B cell (primary cell): ENCODE results near the gene TBCD. TPM values are rescaled to one million over a fixed set of nuclear protein-coding genes. Genes with fewer than 3 reads are reported as not detected.

ENCODE experiments used
- ATAC-seq: fragments of 200-7000 bp; cut with Tn5 transposase; one replicate; pipeline ENCODE4 v1.10.0; 2021; ENCODE audit warnings: low read depth, mild to moderate bottlenecking, moderate number of reproducible peaks, moderate library complexity
- CTCF ChIA-PET: fragments of 350-600 bp; sonication (Branson Sonifier 250); formaldehyde crosslinking; loops from one replicate; lab custom pipeline; 2021; ENCODE audit warnings: antibody characterized with exemption, inconsistent platforms; lab: Charles Lee
- POLR2A ChIA-PET: fragments of 350-600 bp; sonication (Branson Sonifier 250); formaldehyde crosslinking; loops from one replicate; lab custom pipeline; 2021; ENCODE audit warnings: antibody characterized with exemption; lab: Charles Lee
- DNase-seq: peaks from one replicate; pipeline ENCODE4 v3.0.0; 2013
- H2AFZ ChIP-seq: 2 replicates; pipeline ENCODE4 v1.6.1; 2012; ENCODE audit warnings: mild to moderate bottlenecking, low read depth, low read length; ENCODE audit not compliant: insufficient read depth, poor library complexity, severe bottlenecking
- H3K27ac ChIP-seq, 2 donors: 1 replicate in 1 of 2; 2 replicates in 1 of 2; pipeline ENCODE4 v1.5.1; 2012 to 2013; ENCODE audit warnings: low read length in 2 of 2, mild to moderate bottlenecking in 2 of 2, moderate library complexity in 1 of 2
- H3K27me3 ChIP-seq, 4 experiments: fragments of 200-600 bp in 1 of 4; sonication (generic) in 1 of 4; replicated peaks in 1 of 4; 1 replicate in 2 of 4; 2 replicates in 2 of 4; pipeline versions ENCODE4 v1.6.1 to v1.7.0; 2013 to 2016; ENCODE audit warnings: low read length in 3 of 4, mild to moderate bottlenecking in 2 of 4, mixed read lengths in 1 of 4, moderate library complexity in 1 of 4; ENCODE audit not compliant: insufficient read depth in 4 of 4, control insufficient read depth in 3 of 4; ENCODE audit errors: control extremely low read depth in 1 of 4
- H3K36me3 ChIP-seq, 2 experiments: replicated peaks in 1 of 2; 1 replicate in 1 of 2; 2 replicates in 1 of 2; pipeline versions ENCODE4 v1.6.1 to v1.7.1; 2013; ENCODE audit warnings: low read length in 1 of 2; ENCODE audit not compliant: insufficient read depth in 2 of 2, control insufficient read depth in 1 of 2; ENCODE audit errors: control extremely low read depth in 1 of 2, extremely low read depth in 1 of 2
- H3K4me1 ChIP-seq, 2 donors: fragments of 200-600 bp in 1 of 2; sonication (generic) in 1 of 2; 1 replicate in 1 of 2; 2 replicates in 1 of 2; pipeline versions ENCODE4 v1.5.1 to v1.6.1; 2013 to 2017; ENCODE audit warnings: low read length in 2 of 2; ENCODE audit not compliant: control insufficient read depth in 2 of 2, insufficient read depth in 2 of 2
- H3K4me2 ChIP-seq: replicated peaks from 2 replicates; pipeline ENCODE3; 2012; ENCODE audit warnings: mild to moderate bottlenecking, low read depth, low read length; ENCODE audit not compliant: poor library complexity, severe bottlenecking
- H3K4me3 ChIP-seq, 5 experiments: fragments of 200-600 bp in 1 of 5; sonication (generic) in 1 of 5; 1 replicate in 3 of 5; 2 replicates in 2 of 5; pipeline versions ENCODE4 v1.5.1 to v1.7.0; 2011 to 2016; ENCODE audit warnings: low read length in 4 of 5, mild to moderate bottlenecking in 4 of 5, low read depth in 2 of 5, control low read depth in 1 of 5, moderate library complexity in 1 of 5; ENCODE audit not compliant: insufficient read depth in 1 of 5; ENCODE audit errors: control extremely low read depth in 1 of 5, extremely low read depth in 1 of 5
- H3K79me2 ChIP-seq: fragments of 200-600 bp; sonication (generic); one replicate; pipeline ENCODE4 v1.6.0; 2016; ENCODE audit warnings: low read length; ENCODE audit not compliant: control insufficient read depth, insufficient read depth
- H3K9ac ChIP-seq: fragments of 200-600 bp; sonication (generic); 2 replicates; pipeline ENCODE4 v1.6.1; 2017; ENCODE audit warnings: mild to moderate bottlenecking, low read length, moderate library complexity
- H3K9me3 ChIP-seq, 3 donors: one replicate each; pipeline versions ENCODE4 v1.6.1 to v1.7.1; 2013; ENCODE audit warnings: low read length in 2 of 3; ENCODE audit not compliant: control insufficient read depth in 2 of 3, insufficient read depth in 1 of 3; ENCODE audit errors: control extremely low read depth in 1 of 3
- H4K20me1 ChIP-seq: 2 replicates; pipeline ENCODE4 v1.6.0; 2012; ENCODE audit warnings: mild to moderate bottlenecking, low read length; ENCODE audit not compliant: insufficient read depth, control insufficient read depth, poor library complexity, severe bottlenecking
- H3K27ac Mint-ChIP-seq: one replicate; pipeline ENCODE4 v1.8.0; 2021; ENCODE audit warnings: mixed read lengths
- H3K27me3 Mint-ChIP-seq: one replicate; pipeline ENCODE4 v1.8.0; 2021; ENCODE audit warnings: mixed read lengths
- H3K4me1 Mint-ChIP-seq: one replicate; pipeline ENCODE4 v1.8.0; 2021; ENCODE audit warnings: mixed read lengths
- H3K4me3 Mint-ChIP-seq: one replicate; pipeline ENCODE4 v1.8.0; 2021; ENCODE audit warnings: mixed read lengths
- H3K9me3 Mint-ChIP-seq: one replicate; pipeline ENCODE4 v1.8.0; 2022; ENCODE audit warnings: mixed read lengths; ENCODE audit not compliant: insufficient read depth
- EZH2 ChIP-seq: IDR thresholded peaks from 2 replicates; pipeline ENCODE4 v1.6.1; 2012; ENCODE audit warnings: borderline replicate concordance, low read depth, mild to moderate bottlenecking, moderate library complexity, low read length; ENCODE audit not compliant: insufficient read depth, poor library complexity, severe bottlenecking
- WGBS: methylation state at CpG from one replicate; pipeline ENCODE4 v1.1.5; 2013; ENCODE audit warnings: missing lambda C conversion rate; ENCODE audit not compliant: insufficient coverage; 5-methylcytosine and 5-hydroxymethylcytosine counted together
- intact Hi-C: fragments of 100-400 bp; cut with micrococcal nuclease; formaldehyde crosslinking; loops from one replicate; pipeline ENCODE4 v1.10.0; 2022
- polyA plus RNA-seq: library from polyadenylated mRNA; depleted of rRNA; stranded (reverse); fragments of >200 nt; gene quantifications from 2 replicates; pipeline ENCODE4 v1.2.3, GENCODE V29; 2012
- total RNA-seq, 2 donors: library from RNA; stranded (reverse); fragments of 120-200 nt in 1 of 2; gene quantifications; 1 replicate in 1 of 2; 2 replicates in 1 of 2; pipeline versions ENCODE4 v1.2.3 to v1.2.4, GENCODE V29; 2013 to 2022
- TF ChIP-seq, protein P1 (sequence below): fragments of 200-600 bp; IDR thresholded peaks from one replicate; pipeline ENCODE4 v1.8.0; 2022; ENCODE audit warnings: antibody characterized with exemption, mild to moderate bottlenecking

Gene TBCD
- total and polyA plus RNA-seq, 2 donors (not counting 1 experiment from before 2014, with no cell fraction given), result 60.8 to 101 TPM

DNA sequence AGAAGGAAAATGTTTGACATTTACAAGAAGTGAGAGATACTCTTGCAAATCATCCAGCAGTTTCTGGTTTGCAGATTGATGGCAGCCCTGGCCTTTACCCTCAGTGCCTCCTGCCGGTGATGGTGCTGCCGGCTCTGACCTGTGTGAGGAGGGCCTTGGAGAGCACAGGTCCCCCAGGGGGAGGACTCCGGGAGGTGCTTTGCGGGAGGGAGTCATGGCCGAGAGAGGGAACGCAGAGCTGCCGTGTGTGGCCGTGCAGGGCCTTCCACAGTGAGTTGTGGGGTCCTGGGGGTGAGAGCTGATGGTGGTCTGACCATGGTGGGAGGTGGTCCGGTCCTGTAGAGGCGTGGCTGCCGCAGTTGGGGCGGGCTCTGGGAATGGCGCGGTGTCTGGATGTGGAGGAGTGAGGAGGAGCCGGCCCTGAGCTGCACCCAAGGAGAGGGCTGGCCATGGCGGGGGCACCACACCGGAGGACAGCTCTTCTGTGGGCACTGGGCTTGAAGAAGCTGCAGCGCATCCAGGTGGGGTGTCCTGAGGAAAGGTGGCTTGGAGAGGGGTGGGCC, 116.0 kb downstream of the TBCD start:
- DNase-seq (no peak), ATAC-seq (no peak)
- Histone ChIP-seq H3K4me3 (no peak overlapping the region), H3K27ac (no peak overlapping the region), H3K9me3 (peaks cover 0 to 14% (median 0%) of the 10 kb centered on the region in 3 donors), H3K79me2 (peaks cover 32% of the 10 kb centered on the region), H3K9ac (no peak overlapping the region), H3K27me3 (peaks cover 0 to 25% (median 0%) of the 10 kb centered on the region in 4 experiments), H3K36me3 (no peaks in the 10 kb centered on the region), H3K4me1 (peaks cover 78 to 80% of the 10 kb centered on the region in 2 donors), H4K20me1 (peaks cover 89% of the 10 kb centered on the region), H2AFZ (no peak overlapping the region), H3K4me2 (no peak overlapping the region)
- no peak overlapping the region for H3K4me3 Mint-ChIP-seq
- intact Hi-C loops, result no loop called here
- CTCF ChIA-PET, result no interaction called here
- POLR2A ChIA-PET, result no interaction called here
- TF ChIP-seq, protein P1, sequence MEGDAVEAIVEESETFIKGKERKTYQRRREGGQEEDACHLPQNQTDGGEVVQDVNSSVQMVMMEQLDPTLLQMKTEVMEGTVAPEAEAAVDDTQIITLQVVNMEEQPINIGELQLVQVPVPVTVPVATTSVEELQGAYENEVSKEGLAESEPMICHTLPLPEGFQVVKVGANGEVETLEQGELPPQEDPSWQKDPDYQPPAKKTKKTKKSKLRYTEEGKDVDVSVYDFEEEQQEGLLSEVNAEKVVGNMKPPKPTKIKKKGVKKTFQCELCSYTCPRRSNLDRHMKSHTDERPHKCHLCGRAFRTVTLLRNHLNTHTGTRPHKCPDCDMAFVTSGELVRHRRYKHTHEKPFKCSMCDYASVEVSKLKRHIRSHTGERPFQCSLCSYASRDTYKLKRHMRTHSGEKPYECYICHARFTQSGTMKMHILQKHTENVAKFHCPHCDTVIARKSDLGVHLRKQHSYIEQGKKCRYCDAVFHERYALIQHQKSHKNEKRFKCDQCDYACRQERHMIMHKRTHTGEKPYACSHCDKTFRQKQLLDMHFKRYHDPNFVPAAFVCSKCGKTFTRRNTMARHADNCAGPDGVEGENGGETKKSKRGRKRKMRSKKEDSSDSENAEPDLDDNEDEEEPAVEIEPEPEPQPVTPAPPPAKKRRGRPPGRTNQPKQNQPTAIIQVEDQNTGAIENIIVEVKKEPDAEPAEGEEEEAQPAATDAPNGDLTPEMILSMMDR, result no peak
- no peak for TF ChIP-seq EZH2
- H3K9me3 Mint-ChIP-seq, result no peaks in the 10 kb centered on the region
- H3K4me1 Mint-ChIP-seq, result peaks cover 79% of the 10 kb centered on the region
- H3K27me3 Mint-ChIP-seq, result peaks cover 8% of the 10 kb centered on the region
- H3K27ac Mint-ChIP-seq, result peak overlapping the region; percentile 26
- 97% methylated on average over 16 of the region's 18 CpGs for WGBS

DNA sequence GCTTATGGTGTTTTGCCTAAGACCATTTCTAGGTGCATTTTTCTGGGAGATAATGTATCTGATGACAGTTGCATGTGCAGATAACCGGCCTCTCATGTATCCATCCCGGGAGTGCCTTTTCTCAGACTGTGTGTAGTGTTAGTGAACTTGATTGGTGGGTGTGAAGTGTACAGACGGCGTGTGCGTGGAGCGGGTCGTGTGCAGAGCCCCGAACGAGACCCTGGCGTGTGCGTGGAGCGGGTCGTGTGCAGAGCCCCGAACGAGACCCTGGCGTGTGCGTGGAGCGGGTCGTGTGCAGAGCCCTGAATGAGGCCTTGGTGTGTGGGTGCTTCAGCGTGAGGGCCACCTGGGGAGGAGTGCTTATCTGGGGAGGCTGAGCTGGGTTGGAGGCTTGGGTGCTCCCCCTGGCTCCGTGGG, 116.9 kb downstream of the TBCD start:
- Histone ChIP-seq H3K9me3 (peaks cover 0 to 14% (median 0%) of the 10 kb centered on the region in 3 donors), H3K27me3 (peaks cover 0 to 28% (median 0%) of the 10 kb centered on the region in 4 experiments), H3K9ac (no peak overlapping the region), H3K79me2 (peaks cover 39% of the 10 kb centered on the region), H3K36me3 (no peaks in the 10 kb centered on the region), H3K27ac (no peak overlapping the region), H4K20me1 (peaks cover 80% of the 10 kb centered on the region), H3K4me2 (no peak overlapping the region), H2AFZ (no peak overlapping the region), H3K4me3 (no peak overlapping the region), H3K4me1 (peaks cover 79 to 80% of the 10 kb centered on the region in 2 donors)
- ATAC-seq (no peak), DNase-seq (no peak)
- no peaks in the 10 kb centered on the region for H3K9me3 Mint-ChIP-seq
- peaks cover 8% of the 10 kb centered on the region for H3K27me3 Mint-ChIP-seq
- POLR2A ChIA-PET, result no interaction called here
- H3K27ac Mint-ChIP-seq, result peak overlapping the region; percentile 4
- peaks cover 79% of the 10 kb centered on the region for H3K4me1 Mint-ChIP-seq
- 95% methylated on average over 21 of the region's 21 CpGs for WGBS
- intact Hi-C loops, result no loop called here
- TF ChIP-seq, protein P1, result no peak
- TF ChIP-seq EZH2, result no peak
- CTCF ChIA-PET, result interaction anchor here (3.6 to 3.8 kb wide), 2 partner anchors 8 to 50 kb away, joined by 22 to 39 read pairs; no protein-coding TSS in a partner anchor
- H3K4me3 Mint-ChIP-seq, result peak overlapping the region; percentile 33
